Stimulated activated CD4-positive, alpha-beta T cell treated with anti-CD3 and anti-CD28 coated beads, Interleukin-12 subunit alpha, Interleukin-12 subunit beta, amount 100 ng/mL, for 4 hours (primary cell): ENCODE measurements around the gene RFX1.

ENCODE experiments used
- DNase-seq: peaks from one replicate; pipeline ENCODE4 v3.0.0-alpha.2; 2020

The RFX1 gene

DNA sequence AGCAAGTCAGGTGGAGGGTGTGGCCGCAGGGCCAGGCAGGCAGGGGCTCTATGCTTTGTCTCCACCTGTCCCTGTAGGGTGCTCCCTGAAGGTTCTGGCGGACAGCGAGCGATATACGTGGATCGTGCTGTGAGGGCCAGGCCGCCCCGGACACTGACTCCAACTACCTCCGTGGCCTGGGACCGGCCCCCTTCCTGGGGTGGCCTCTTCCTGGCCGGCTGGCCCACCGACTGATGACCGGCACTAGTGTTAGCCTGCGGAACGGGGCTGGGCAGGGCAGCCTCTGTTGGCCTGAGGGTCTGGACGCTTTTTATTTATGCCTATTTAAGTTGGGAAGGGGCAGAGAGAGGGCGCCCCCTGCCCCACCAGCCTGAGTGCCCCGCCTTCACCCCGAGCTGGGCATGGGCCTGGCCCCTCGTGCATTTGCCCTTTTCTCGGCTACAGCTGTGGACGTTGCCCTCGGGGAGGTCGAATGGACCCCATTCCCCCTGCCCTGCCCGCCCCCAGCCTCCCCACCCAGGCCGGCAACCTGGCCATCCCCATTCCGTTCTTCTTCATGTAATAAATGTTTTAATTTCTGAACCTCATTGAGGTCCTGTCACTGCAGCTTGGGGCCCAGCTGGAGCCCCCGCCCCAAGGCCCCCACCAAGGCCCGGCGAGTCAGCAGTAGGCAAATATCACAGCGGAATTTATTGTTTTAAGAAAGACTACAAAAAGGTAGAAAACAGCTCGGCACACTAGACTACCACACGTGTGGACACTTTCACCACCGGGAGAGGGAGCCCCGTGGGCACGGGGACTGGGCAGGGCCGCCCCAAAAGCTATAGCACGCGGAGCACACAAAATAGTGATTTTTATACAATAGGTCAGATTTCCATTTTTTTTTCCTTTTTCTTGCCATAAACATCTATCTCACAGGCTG lies 45.0 kb downstream of the RFX1 start:
- no peak for DNase-seq

DNA sequence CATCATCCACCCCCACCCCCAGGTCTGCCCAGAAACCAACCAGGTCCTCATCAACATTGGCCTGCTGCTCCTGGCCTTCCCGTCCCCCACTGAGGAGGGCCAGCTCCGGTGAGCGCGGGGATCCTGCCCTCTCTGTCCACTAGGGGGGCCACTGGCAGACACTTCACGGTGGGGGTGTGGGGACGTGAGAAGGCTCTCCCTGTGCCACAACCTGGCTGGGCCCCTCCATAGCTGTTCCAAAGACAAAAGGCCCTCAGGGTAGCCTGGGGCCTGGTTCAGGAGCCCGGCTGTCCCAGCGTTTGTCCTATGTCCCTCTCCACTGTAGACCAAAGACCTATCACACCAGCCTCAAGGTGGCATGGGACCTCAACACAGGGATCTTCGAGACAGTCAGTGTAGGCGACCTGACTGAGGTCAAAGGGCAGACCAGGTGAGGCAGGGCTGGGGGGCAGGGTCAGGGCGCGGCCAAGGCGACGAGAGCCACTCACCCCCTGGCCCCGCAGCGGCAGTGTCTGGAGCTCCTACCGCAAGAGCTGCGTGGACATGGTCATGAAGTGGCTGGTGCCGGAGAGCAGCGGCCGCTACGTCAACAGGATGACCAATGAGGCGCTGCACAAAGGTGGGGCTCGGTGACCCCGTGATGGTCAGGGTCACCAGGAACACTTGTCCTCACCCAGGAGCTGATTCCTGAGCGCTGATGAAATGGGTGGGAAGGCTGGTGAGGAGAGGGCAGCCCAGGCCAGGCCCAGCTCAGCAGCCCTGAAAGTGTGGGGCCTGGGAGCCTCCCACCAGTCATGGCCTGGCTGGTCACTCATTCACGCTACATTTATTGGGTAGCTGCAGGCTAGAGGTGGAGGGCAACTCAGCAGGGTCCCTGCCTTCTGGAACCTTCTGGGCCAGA lies 45.9 kb downstream of the RFX1 start:
- DNase-seq = peak; percentile 17

DNA sequence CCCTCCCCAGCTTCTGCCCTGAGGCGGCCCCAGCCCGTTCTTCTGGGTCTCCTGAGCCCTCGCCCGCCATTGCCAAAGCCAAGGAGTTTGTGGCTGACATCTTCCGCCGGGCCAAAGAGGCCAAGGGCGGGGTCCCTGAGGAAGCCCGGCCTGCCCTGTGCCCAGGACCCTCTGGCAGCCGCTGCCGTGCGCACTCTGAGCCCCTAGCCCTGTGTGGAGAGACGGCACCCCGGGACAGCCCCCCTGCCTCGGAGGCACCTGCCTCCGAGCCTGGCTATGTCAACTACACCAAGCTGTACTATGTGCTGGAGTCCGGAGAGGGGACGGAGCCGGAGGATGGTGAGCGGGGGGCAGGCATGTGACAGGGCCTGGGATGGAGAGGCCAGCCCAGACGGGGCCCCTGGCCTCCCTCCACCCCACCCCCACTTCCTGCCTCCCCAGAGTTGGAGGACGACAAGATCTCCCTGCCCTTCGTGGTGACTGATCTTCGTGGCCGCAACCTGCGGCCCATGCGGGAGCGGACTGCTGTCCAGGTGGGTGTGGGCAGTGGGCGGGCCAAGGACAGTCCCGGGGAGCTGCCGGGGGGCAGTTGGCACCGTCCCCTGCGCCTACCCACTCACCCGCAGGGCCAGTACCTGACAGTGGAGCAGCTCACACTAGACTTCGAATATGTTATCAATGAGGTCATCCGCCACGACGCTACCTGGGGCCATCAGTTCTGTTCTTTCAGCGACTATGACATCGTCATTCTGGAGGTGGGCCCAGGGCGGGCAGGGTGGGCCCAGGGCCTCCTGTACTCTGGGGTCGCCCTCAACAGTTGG lies 46.8 kb downstream of the RFX1 start:
- no peak for DNase-seq

DNA sequence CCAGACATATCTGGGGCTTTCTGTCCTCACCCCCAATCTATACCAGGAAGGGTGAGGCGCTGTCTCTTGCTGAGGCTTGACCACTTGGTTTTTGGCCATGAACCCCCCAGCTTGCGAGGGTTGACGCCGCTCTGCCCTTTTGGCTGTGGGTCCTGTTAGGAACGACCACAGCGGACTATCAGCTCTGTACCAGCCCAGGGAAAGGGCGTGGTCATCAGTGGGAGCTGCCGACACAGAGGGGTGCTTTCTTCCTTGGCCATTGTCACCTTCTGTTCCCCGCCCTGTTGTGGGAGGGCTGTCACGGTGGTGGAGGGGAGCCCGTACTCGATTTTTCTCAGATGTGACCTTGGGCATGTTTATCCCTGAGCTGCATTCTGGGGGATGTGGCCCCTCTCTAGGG lies 48.1 kb downstream of the RFX1 start:
- no peak for DNase-seq

DNA sequence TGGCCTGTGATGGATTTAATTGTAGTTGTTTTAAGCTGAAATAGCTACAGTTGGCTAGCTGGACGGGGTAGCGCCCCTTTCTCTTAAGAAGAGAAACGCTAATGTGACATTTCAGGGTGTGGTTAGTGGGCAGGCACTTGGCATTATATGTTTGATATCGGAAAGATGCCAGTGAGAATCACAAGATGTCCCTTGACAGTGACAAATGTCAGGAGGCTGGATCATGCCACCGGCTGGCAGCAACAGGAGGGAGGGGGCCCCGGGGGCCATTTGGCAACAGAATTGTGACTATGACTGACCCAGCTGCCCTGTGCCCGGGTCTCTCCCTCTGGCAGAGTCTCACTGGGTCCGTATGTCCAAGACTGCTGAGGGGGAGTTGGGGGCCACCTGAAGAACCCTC lies 49.1 kb downstream of the RFX1 start:
- no peak for DNase-seq

DNA sequence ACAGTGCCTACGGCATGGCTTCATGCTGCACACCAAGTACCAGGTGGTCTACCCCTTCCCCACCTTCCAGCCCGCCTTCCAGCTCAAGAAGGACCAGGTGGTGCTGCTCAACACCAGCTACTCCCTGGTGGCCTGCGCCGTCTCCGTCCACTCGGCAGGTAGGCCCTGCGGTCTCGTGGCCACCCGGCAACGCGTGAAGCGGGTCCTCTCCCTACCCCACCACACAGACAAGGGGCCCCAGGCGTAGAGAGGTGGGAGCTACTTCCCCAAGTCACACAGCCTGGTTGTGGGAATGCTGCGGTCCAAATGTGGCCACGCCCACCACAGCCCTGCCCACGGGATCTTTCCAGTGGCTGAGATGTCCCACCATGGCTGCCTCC lies 49.8 kb downstream of the RFX1 start:
- DNase-seq = no peak

DNA sequence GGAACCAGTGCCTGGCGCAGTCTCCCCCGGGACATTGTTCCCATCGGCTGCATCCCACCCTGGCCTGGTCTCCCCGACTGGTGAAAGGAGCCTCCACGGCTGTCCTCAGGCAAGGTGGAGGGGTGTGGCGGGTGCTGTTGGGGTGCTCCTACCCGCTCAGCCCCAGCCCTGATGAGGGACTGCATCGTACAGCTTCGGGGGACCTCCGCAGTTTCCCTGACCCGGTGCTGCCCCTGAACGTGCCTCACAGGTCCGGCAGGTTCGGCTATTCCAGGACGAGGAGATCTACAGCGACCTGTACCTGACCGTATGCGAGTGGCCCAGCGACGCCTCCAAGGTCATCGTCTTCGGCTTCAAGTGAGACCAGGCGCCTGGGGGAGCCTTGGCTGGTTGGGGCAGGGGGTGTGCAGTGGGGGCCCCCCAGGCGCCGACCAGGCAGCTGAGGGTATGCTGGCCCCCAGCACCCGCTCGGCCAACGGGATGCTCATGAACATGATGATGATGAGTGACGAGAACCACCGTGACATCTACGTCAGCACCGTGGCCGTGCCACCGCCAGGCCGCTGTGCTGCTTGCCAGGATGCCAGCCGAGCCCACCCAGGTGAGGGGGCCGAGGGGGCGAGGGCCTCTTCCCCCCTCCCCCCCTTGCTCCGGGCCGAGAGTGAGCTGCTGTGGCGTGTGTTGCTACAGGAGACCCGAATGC lies 50.3 kb downstream of the RFX1 start:
- no peak for DNase-seq

DNA sequence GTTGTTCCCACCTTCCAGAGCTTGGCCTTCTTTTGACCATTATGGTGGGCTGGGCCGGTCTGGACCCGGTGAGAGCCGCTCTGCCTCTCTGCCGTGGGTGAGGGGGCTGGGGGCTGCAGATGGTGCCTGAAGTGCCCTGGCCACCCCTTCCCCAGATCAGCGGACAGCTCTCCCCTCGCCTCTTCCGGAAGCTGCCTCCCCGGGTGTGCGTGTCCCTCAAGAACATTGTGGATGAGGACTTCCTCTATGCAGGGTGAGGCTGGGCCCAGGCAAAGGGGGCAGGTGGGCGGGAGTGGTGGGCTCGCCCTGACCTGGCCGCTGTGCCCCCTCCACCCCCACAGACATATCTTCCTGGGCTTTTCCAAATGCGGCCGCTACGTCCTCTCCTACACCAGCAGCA lies 51.9 kb downstream of the RFX1 start:
- no peak for DNase-seq

DNA sequence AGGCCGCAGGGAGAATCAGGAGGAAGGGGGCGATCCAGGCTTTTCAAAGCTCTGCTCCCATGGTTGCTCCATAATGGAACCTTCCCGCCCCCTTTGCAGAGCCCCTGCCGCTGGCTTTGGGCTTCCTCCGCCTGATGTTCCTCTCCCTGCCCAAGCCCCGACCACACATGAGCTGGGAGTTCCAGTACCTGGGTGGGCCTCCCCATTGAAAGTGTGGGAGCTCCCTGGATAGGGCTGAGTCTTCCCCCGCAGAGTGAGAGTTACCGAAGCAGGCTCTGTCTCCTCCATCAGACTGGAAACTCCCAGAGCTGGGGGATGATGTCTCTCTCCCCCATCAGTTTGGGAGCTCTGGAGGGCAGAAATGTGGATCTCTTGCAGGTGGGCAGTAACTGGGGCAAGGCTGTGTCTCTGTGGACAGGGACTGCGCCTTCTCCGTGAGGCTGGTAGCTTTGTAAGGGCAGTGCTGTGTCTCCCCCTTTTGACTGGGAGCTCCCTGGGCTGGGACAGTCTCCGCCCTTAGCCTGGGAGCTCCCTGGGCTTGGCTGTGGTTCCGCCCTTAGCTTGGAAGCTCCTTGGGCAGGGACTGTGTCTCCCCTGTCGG lies 53.1 kb downstream of the RFX1 start:
- no peak for DNase-seq

DNA sequence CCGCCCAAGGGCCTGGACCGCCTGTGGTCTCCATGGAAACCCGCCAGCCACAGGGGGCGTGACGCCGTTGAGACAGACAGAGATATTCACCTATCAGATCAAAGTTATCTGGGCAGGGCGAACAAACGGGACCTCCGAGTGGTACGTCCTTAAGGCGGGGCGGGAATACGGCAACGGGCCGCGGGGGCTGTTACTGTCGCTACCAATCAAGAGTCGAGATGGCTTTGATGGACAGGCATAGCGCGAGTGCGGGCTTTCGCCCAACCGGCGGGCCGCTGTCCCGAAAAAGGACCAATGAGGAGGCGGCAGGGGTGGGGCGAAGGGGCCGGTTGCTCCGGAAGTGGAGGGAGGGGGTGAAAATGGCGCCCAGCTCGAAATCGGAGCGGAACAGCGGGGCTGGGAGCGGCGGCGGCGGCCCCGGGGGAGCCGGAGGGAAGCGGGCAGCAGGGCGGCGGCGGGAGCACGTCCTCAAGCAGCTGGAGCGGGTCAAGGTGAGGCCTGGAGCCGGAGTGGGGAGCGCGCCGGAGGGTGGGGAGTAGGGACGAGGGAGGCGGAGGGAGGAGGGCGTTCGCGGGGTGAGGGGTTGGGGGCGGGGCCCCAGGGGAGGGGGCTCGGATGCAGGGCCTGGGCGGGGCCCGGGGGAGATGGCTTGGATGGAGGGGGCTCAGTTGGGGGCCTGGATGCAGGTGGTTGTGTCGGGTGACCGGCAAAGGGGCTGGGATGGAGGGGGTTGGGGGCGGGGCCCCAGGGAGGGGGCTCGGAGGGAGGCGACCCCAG lies 53.8 kb downstream of the RFX1 start, which contains the start of gene DCAF15:
DCAF15 (plus strand) TSS at position 356 of the 777 bp plus-strand sequence; CDS start at position 360, 4 bp downstream.
- DNase-seq = peak; percentile 97

DNA sequence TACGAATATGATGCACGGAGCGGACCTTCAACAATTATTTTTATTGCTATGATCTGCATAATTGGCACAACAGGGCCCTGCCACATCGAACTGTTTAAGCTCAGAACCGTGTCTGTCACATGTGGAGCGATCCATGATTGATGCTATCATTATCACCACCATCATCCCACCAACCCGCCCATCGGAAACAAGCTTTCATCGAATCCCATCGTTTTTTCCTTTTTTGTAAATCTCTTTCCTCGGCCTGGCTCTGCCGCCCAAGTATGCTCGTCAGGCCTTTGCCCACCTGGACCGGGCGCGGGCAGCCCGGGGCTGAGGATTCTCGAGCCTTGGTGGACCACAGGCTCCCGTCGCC lies 54.3 kb downstream of the RFX1 start:
- no peak for DNase-seq

DNA sequence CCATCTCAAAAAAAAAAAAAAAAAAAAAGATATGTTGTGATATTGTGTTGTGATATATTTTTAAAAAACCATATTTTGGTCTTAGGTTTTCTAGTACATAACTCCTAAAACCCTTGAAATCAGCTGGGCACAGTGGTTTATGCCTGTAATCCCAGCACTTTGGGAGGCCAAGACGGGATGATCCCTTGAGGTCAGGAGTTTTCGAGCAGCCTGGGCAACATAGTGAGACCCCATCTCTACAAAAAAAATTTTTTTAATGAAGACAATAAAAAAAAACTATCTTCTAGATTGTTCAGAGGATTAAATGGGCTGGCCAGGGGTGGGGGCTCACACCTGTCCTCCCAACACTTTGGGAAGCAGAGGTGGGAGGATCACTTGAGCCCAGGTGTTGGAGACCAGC lies 55.1 kb downstream of the RFX1 start:
- no peak for DNase-seq

DNA sequence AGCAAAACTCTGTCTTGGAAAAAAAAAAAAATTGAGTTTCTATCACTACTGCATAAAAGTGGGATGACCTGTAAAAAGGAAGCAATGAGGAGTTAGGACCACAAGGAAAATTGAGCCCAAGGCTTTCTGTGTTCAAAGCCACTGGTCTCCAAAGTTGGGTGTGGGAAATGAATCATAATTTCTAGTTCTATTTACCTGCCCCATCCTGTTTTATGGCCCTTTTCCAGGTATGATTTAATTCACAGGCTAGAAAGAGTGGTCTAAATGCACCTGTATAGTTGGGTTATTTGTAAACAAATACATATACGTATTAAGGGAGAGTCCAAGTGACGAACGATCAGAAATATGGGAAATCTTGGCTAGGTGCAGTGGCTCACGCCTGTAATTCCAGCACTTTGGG lies 59.7 kb downstream of the RFX1 start:
- no peak for DNase-seq

DNA sequence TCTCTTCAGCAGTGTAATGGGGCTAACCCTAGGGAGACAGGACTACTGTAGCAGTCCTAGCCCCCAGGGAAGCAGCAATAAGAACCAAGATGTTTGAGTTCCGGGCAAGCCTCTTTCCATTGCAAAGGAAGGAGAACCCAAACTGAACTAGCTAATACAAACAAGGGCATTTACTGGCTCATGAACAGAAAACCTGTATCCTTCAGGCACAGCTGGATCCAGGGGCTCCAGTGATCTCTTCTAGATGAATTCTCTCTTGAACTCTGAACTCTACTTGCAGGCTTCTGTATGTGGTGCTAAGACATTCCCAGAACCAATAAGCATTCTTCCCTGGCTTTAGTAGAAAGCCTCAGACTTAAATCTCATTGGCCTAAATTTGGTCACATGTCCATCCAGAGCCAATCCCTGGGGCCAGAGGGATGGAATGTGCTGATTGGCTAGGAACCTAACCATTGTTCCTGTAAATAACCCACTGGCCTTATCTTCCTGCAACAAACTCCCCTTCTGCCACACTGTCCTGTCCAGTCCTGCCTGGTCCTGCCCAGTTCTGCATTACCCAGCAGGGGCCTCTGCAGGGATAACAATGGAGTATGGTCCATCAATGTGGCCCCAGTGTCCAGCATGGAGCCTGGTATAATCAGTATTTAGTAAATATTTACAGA lies 64.0 kb downstream of the RFX1 start:
- no peak for DNase-seq

DNA sequence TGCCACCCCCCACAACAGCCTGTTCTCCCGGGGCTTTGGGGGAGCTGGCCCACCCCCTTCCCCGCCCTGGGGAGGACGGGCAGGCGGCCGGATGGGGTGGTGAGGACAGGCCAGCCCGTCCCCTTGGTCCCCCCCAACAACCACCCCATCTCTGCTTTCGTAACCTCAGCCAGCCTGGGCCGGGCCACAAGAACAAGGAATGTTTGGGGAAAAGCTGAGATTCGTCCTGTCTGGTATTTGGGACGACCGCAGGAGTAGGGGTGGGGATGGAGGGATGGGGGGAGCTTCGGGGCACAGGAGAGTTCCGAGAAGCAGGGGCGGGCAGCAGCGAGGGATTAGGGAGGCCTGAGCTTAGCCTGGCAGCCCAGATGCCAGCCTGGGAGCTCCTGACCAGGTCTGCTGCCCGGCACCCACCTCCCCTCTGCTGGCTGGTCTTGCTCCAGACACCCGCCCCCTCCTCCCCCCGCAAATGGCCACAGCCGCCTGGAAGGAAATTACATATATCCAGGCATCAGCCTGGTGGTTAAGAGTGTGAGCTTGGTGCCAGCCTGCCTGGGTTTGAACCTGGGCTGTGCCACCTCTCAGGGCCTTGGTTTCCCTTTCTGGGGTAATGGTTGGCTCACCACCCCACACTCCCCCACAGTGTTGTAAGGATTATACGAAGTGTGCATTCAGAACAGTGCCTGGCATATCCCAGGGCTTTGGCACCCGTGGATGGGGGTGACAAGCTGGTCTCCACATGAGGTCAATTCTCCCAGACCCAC lies 67.6 kb downstream of the RFX1 start, which contains the start of gene PODNL1:
PODNL1 (minus strand) TSS at position 117 of the 764 bp plus-strand sequence. CDS start 236 bp downstream, outside the sequence.
- no peak for DNase-seq

DNA sequence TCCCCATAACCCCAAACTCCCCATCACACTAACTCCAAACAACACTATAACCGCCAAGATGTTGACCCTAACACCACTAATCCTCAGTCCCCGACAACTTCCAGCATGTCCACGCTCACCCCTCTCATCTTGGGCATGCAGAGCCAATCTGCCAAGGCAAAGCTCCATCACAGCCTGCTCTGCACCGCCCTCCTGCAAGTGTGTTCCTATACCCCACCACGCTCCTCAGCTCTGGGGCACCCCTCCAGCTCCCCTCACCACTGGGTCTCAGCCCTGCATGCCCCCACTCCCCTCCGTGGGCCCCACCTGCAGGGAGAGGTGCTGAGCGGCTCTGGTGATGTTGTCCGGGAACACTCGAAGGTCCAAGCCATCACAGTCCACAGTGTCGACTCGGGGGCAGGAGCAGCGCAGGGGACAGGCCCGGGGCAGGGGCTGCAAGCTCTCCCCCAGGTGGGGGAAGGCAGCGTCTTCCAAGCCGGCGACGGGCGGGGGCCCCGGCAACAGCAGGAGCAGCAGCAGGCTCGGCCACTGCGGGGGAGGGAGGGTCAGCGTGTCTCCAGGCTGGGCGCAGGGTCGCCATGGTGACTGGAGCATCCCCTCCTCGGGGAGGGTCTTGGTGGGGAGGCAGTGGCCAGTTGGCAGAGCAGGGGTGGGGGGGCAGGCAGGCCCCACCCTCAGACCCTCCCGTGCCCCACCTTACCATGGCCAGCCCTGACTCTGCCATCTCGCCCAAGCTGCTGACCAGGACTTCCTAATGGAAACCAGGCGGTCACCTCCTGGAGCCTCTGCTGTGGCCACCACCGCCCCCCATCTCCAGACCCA lies 68.4 kb downstream of the RFX1 start:
- DNase-seq = no peak

DNA sequence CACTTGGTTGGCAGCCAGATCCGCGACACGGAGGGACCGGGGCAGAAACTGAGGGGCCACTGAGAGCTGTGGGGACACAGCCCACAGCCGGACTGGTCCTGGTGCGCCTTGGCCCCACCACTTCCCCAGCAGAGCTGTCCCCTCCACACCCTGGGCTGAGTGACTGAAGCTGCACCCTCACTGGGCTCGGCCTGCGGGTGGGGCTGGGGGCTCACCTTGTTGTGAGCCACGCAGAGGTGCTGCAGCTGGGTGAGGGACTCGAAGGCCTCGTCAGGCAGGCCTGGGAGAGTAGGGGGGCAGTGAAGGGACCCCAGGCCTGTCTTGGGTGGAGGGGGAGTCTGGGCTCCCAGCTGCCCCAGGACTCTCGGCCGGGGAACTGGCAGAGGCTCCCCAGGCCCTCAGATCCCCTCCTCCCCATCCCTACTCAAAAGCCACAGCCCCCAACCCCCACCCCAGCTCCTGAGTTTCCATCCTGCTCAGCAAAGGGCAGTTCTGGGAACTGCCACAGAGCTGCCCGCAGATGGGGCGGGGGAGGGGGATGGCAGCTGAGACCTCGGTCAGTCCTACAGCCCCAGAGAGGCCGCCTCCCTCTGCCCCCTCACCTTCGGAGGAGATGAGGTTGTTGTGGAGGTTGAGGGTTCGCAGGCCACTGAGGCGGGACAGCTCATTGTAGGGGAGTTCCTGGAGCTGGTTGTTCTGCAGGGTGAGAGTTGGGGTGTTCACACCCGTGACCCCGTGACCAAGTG lies 70.2 kb downstream of the RFX1 start:
- DNase-seq = no peak

DNA sequence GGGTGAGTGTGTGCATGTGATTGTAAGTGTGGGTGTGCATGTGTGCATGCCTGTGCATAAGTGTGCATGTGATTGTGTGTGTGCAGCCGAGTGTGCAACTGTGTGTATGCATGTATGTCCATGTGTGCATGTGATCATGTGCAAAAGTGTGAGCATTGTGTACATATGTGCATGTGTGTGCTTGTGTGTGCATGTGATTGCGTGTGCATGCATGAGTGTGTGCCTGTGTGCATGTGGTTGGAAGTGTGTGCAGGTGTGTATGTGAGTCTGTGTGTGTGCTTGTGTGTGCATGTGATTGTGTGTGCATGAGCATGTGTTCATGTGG lies 71.4 kb downstream of the RFX1 start:
- no peak for DNase-seq
